ENCODE data around the gene BCAR1. TPM values are rescaled to one million over a fixed set of nuclear protein-coding genes. Genes with fewer than 3 reads are reported as not detected.
"Not testable (repeated sequence)": the region's sequence is repeated elsewhere in the genome, so short reads cannot be mapped to it uniquely, and the experiment has no call there.

The BCAR1 gene
- polyA plus RNA-seq, 1 donor, result 69.4 TPM

DNA sequence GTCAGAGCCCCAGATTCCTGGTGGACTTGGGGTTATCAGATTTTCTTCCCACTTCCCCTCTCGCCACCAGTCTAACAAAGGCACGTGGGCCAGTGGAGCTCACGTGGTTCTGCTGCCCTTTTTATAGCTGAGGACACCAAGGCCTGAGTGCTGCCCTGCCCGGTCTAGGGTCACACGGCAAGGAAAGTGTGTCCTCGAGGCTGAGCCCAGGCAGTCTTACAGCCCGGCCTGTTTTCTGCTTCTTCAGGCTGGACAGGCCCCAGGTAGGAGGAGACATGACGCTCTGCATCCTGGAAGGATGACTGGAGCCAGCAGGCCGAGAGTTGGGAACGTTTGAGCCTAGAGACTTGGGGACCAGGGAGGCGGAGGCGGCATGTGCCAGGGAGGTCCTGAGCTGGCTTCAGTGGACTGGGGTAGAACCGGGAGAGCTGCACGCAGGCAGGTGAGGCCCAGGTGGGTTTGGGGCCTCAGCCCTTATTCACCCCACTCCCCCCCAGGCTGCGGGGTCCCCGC, 29.1 kb downstream of the BCAR1 start:
- peak; percentile 85 for DNase-seq

DNA sequence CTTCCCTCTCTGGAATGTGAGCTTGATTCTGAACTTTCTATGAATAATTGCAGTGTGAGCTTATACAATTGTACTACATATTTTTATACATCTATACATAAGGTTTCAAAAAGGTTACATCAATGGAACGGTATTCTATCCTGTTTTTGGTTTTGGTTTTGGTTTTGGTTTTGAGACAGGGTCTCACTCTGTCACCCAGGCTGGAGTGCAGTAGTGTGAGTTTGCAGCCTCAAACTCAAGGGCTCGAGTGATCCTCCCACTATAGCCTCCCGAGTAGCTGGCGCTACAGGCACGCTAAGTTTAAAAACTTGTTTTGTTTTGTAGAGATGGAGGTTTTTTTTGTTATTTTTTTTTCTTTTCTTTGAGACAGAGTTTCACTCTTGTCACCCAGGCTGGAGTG, 31.6 kb downstream of the BCAR1 start:
- no peak for DNase-seq

DNA sequence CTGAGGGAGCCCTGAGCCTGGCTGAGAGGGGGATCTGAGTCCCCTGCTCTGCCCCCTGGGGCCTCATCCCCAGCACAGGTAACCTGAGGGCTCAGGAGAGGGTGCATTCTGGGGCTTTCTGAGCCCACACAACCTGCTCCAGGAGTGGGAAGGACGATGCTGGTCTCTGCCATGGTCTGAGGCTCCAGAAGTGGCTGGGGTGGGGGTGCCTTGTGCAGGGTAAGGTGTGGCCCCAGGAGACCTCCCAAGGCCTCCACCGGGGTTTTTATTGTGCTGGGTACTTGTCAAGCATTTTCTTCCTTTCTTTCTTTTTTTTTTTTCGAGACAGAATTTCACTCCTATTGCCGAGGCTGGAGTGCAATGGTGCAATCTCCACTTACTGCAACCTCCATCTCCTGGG, 32.3 kb downstream of the BCAR1 start:
- no peak for DNase-seq

- no peak for DNase-seq
Measured at GRCh38 chr16:75218256-75219076, 33.0 kb downstream of the BCAR1 start, which contains the start of gene CTRB1. Gene CTRB1 (plus strand): TSS chr16:75218988. CDS start chr16:75219008, 20 bp downstream.

DNA sequence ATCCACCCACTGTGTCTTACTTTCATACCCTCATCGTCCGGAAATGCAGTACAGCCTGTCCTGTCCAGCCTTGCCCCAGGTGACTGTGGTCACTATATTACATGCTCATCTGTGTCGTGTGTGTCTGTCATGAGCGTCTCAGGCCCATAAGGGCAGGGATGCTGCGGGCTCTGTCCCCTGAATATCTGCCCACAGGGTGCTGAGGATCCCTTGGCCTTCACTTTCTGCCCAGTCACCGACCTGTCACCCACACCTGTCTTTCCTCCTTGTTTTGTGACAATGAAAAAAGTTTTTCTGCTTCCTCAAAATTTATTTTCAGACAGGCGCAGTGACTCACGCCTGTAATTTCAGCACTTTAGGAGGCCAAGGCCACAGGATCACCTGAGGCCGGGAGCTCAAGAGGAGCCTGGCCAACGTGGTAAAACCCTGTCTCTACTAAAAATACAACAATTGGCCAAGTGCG, 34.0 kb downstream of the BCAR1 start:
- DNase-seq, result no peak

DNA sequence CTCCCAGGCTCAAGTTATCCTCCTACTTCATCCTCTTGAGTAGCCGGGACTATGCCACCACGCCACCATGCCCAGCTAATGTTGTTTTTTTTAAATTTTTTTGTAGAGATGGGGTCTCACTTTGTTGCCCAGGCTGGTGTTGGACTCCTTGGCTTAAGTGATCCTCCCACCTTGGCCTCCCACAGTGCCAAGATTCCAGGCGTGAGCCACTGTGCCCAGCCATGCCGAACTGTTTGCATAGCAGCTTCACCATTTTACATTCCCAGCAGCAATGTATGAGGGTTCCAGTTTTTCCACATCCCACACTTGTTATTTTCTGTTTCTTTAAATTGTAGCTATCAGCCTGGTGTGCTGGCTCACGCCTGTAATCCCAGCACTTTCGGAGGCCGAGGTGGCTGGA, 34.8 kb downstream of the BCAR1 start:
- DNase-seq, result no peak

DNA sequence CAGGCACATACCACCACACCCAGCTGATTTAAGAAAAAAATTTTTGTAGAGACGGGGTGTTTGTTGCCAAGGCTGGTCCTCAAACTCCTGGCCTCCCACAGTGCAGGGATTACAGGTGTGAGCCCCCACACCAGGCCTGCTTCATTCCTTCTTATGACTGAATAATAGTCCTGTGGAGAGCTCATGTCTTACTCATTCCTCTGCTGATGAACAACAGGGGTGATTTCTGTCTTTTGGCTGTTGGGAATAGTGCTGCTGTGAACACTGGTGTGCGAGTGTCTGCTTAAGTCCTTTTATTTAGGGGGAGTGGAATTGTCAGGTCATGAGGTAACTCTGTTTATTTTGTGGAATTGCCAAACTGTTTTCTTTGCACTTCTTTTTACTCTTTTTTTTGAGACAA, 35.3 kb downstream of the BCAR1 start:
- DNase-seq, result no peak

DNA sequence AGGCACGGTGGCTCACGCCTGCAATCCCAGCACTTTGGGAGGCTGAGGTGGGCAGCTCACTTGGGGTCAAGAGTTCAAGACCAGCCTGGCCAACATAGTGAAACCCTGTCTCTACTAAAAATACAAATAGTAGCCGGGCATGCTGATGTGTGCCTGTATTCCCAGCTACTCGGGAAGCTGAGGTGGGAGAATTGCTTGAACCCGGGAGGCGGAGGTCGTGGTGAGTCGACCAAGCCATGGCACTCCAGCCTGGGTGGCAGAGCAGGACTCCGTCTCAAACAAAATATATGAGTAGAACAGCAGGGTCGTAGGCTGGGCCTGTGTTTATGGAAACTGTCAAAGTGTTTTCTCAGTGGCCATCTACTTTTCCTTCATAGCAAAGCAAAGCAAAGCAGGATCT, 40.1 kb downstream of the BCAR1 start:
- DNase-seq, result not testable (repeated sequence)

- DNase-seq, result no peak
Measured at GRCh38 chr16:75209944-75210343, 41.5 kb downstream of the BCAR1 start.

DNA sequence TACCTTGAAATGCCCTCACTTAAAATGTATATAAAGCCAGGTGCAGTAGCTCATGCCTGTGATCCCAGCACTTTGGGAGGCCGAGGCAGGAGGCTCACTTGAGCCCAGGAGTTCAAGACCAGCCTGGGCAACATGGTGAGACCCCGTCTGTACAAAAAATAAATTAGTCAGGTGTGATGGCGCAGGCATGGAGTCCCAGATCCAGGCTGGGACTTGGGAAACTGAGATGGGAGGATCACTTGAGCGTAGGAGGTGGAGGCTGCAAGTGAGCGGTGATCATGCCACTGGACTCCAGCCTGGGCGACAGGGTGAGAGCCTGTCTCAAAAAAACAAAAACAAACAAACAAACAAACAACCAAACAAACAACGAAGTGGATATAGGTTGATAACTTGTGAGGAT, 41.9 kb downstream of the BCAR1 start:
- not testable (repeated sequence) for DNase-seq

GRCh38 chr16:75208861-75209505, 42.4 kb downstream of the BCAR1 start:
- no peak for DNase-seq

DNA sequence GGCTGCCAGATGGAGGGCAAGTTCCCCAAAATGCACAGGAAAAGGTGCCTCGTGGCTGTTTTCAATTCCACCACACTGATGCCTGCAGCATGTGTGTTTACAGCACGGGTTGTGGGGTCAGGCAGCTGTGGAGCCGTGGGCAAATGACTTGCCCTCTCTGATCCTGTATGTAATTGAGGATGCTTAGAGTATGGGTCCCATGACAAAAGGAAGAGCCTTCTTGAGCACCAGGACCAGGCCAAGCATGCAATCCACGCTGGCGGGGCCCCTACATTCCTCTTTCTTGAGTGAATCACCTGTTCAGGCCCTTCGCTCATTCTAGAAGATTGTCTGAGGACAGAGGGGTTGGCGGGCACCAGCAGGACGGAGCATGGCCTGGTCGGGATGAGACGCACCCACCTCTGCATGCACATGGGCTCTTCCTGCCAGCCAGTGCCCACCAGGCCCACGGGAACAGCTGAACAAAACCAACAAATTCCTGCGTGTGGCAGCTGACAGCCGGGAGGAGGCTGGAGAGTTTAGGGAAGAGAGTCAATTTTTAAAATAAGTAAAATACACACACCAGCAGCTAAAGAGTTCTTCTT, 43.1 kb downstream of the BCAR1 start:
- no peak for DNase-seq

- DNase-seq, result no peak
Measured at GRCh38 chr16:75207831-75208230, 43.6 kb downstream of the BCAR1 start.

- DNase-seq, result no peak
Measured at GRCh38 chr16:75206749-75207451, 44.5 kb downstream of the BCAR1 start, which contains the start of gene CTRB2. Gene CTRB2 (minus strand): TSS chr16:75207161. CDS start chr16:75207141, 20 bp downstream.

DNA sequence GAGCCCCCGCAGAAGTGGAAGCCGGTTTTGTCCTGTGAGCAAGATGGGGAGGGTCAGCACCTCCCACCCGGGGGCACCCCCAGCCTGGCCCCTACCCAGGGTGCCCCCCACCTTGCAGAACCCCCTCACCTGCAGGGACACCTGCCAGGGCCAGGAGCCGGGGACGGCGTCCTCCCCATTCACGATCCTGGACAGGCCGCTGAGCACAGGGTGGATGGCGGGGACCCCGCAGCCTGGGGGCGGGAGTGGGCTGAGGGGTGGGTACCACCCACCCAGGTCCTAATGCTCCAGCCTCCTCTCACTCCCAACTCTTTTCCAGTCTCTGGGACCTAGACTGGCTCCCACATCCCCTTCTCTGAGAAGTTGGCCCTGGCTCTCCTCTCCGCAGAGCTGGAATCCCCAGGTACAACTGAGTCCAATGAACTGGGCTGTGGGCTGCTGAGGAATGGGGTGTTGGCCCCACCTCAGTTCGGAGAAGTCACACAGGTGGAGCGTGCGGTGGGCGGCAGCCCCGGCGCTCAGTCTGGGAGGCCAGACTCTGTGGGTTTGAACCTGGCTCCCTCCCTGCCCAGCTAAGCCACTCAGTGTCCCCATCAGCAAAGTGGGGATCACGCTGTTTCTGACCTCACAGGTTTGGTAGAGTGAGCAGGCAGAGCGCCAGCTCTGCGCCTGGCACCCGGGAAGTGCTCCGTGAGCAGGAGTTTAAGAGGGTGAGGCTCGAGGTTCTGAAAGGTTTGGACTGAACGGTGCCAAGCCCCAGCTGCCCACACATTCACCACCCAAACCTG, 45.3 kb downstream of the BCAR1 start:
- not testable (repeated sequence) for DNase-seq

- DNase-seq, result not testable (repeated sequence)
Measured at GRCh38 chr16:75205438-75205837, 46.0 kb downstream of the BCAR1 start.

DNA sequence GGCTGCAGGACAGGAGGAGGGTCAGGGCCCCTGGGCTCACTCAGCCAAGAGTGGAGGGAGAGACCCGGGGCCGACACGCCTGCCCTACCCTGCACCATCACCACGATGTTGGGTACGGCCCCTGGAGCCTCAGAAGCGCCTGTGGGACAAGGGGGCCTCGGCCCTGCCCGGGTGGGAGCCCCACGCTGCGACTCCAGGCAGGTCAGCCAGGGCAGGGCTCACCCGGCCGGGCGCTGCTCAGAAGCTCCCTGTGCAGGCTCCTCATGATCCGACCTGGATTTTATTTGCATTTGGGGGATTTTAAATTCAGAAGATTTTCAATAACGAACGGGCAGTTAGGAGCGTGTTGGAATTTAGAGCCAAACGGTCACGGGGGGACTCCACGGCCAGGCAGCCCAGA, 46.5 kb downstream of the BCAR1 start:
- DNase-seq, result not testable (repeated sequence)

GRCh38 chr16:75204410-75204758, 47.0 kb downstream of the BCAR1 start:
- DNase-seq, result no peak

GRCh38 chr16:75203667-75204409, 47.6 kb downstream of the BCAR1 start:
- no peak for DNase-seq

DNA sequence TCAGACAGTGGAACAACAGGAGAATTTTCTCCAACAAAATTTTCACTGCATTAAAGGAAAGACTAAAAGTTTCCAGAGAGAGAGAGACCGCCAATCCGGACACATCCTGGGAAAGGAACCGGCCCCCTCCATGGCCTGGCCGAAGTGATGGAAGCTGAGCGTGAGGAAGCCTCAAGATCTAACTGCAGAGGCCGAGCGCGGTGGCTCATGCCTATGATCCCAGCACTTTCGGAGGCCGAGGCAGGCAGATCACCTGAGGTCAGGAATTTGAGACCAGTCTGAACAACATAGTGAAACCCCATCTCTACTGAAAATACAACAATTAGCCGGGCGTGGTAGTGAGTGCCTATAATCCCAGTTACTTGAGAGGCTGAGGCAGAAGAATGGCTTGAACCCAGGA, 48.3 kb downstream of the BCAR1 start:
- no peak for DNase-seq

DNA sequence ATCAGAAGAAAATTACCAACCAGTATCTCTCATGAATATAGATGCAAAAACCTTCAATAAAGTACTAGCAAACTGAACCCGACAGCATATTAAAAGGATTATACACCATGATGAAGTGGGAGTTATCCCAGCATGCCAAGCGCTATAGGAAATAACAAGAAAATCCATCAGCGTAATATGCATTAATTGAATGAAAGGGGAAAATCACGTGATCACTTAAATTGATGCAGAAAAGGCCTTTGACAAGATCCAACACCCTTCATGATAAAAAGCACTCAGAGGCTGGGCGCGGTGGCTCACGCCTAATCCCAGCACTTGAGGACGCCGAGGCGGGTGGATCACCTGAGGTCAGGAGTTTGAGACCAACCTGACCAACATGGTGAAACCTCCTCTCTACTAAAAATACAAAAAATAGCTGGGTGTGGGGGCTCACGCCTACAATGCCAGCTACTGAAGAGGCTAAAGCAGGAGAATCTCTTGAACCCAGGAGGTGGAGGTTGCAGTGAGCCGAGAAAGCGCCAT, 49.3 kb downstream of the BCAR1 start:
- DNase-seq, result no peak
